A673 (cell line): ENCODE data around the gene TIGAR. TPM values are rescaled to one million over a fixed set of nuclear protein-coding genes. Genes with fewer than 3 reads are reported as not detected.

Experiments used
- BruUV-seq: library from RNA; stranded (reverse); fragments of 400-500 nt; replicated peaks from 2 replicates; lab custom pipeline; 2021; lab: Mats Ljungman, UMichigan
- CTCF ChIA-PET: fragments of 300-600 bp; sonication (Branson Sonifier 250); formaldehyde crosslinking; loops from one replicate; lab custom pipeline; 2022; ENCODE audit warnings: antibody characterized with exemption; lab: Charles Lee
- POLR2A ChIA-PET: fragments of 300-600 bp; sonication (Branson Sonifier 250); formaldehyde crosslinking; loops from one replicate; lab custom pipeline; 2022; ENCODE audit warnings: antibody characterized with exemption; ENCODE audit not compliant: low non-redundant PET; lab: Charles Lee
- DNase-seq: peaks from one replicate; pipeline ENCODE4 v3.0.0-alpha.2; 2015; ENCODE audit warnings: low spot score
- H3K27ac ChIP-seq: fragments of 200-600 bp; sonication (generic); 2 replicates; pipeline ENCODE4 v1.5.1; 2016; ENCODE audit warnings: mixed run types, low read depth, mild to moderate bottlenecking, mixed read lengths, antibody characterized with exemption, low read length; ENCODE audit not compliant: poor library complexity, severe bottlenecking
- H3K27me3 ChIP-seq: fragments of 200-600 bp; sonication (generic); replicated peaks from 2 replicates; pipeline ENCODE4 v1.6.1; 2017; ENCODE audit warnings: mixed run types, low read depth, mild to moderate bottlenecking, mixed read lengths, antibody characterized with exemption, low read length; ENCODE audit not compliant: insufficient read depth, poor library complexity
- H3K36me3 ChIP-seq: fragments of 200-600 bp; sonication (generic); 2 replicates; pipeline ENCODE4 v1.6.1; 2016; ENCODE audit warnings: mixed run types, mild to moderate bottlenecking, mixed read lengths, antibody characterized with exemption, low read length; ENCODE audit not compliant: insufficient read depth, poor library complexity, severe bottlenecking
- H3K4me1 ChIP-seq: fragments of 200-600 bp; sonication (generic); 2 replicates; pipeline ENCODE4 v1.6.1; 2017; ENCODE audit warnings: mixed run types, mild to moderate bottlenecking, mixed read lengths, antibody characterized with exemption, low read length; ENCODE audit not compliant: insufficient read depth, poor library complexity, severe bottlenecking
- H3K4me3 ChIP-seq: fragments of 200-600 bp; sonication (generic); 2 replicates; pipeline ENCODE4 v1.5.1; 2016; ENCODE audit warnings: low read depth, mixed run types, mild to moderate bottlenecking, mixed read lengths, low read length; ENCODE audit not compliant: poor library complexity, severe bottlenecking
- H3K9me3 ChIP-seq: fragments of 200-600 bp; sonication (generic); 2 replicates; pipeline ENCODE4 v1.6.1; 2016; ENCODE audit warnings: mixed run types, low read depth, mild to moderate bottlenecking, mixed read lengths, antibody characterized with exemption, low read length; ENCODE audit not compliant: poor library complexity, severe bottlenecking
- CTCF ChIP-seq: fragments of 300-800, 200-600 bp; sonication (generic); conservative IDR thresholded peaks from 2 replicates; pipeline ENCODE4 v1.5.1; 2017; ENCODE audit warnings: low read depth, mild to moderate bottlenecking, antibody characterized with exemption, low read length, moderate library complexity, mixed read lengths
- EZH2 ChIP-seq: fragments of 200-600 bp; sonication (generic); IDR thresholded peaks from 2 replicates; pipeline ENCODE4 v1.6.1; 2017; ENCODE audit warnings: borderline replicate concordance, low read depth, mild to moderate bottlenecking, mixed read lengths, antibody characterized with exemption, low read length; ENCODE audit not compliant: poor library complexity, severe bottlenecking
- intact Hi-C: fragments of 100-400 bp; cut with micrococcal nuclease; formaldehyde crosslinking; loops from one replicate; pipeline ENCODE4 v1.10.0; 2022; ENCODE audit not compliant: unreplicated experiment
- total RNA-seq: library from RNA; stranded (reverse); gene quantifications from 2 replicates; pipeline ENCODE4 v1.2.3, GENCODE V29; 2021

The TIGAR gene
- total RNA-seq, 1 experiment from 2014 or later = 15.5 TPM

- Histone ChIP-seq H3K4me3 (no peak overlapping the region), H3K4me1 (no peaks in the 10 kb centered on the region), H3K27ac (no peak overlapping the region), H3K36me3 (no peaks in the 10 kb centered on the region), H3K9me3 (no peaks in the 10 kb centered on the region), H3K27me3 (no peaks in the 10 kb centered on the region)
- no TSS peak for BruUV-seq
- intact Hi-C loops = no loop called here
- ChIA-PET CTCF (no interaction called here), POLR2A (no interaction called here)
- DNase-seq = no peak
- TF ChIP-seq CTCF (no peak), EZH2 (no peak)
These were observed 32.5 kb upstream of the TIGAR start for GRCh38 chr12:4288296-4289131.

GRCh38 chr12:4289231-4289878 lies 31.7 kb upstream of the TIGAR start:
- H3K36me3 ChIP-seq = no peaks in the 10 kb centered on the region
- no TSS peak for BruUV-seq
- H3K9me3 ChIP-seq = no peaks in the 10 kb centered on the region
- intact Hi-C loops = no loop called here
- no peaks in the 10 kb centered on the region for H3K4me1 ChIP-seq
- CTCF ChIA-PET = no interaction called here
- POLR2A ChIA-PET = no interaction called here
- DNase-seq = no peak
- no peak for TF ChIP-seq CTCF
- TF ChIP-seq EZH2 = no peak
- no peaks in the 10 kb centered on the region for H3K27me3 ChIP-seq
- no peak overlapping the region for H3K4me3 ChIP-seq
- H3K27ac ChIP-seq = no peak overlapping the region

- Histone ChIP-seq H3K27ac (no peak overlapping the region), H3K4me3 (no peak overlapping the region), H3K9me3 (no peaks in the 10 kb centered on the region), H3K27me3 (peaks cover 3% of the 10 kb centered on the region), H3K36me3 (no peaks in the 10 kb centered on the region), H3K4me1 (no peaks in the 10 kb centered on the region)
- BruUV-seq = no TSS peak
- intact Hi-C loops = no loop called here
- TF ChIP-seq CTCF = no peak
- TF ChIP-seq EZH2 = no peak
- POLR2A ChIA-PET = no interaction called here
- DNase-seq = no peak
- CTCF ChIA-PET = no interaction called here
These were observed 30.8 kb upstream of the TIGAR start for GRCh38 chr12:4289998-4290790.
